ENCODE measurements around the gene PDE4A. TPM values are rescaled to one million over a fixed set of nuclear protein-coding genes. Genes with fewer than 3 reads are reported as not detected.

PDE4A gene
- total RNA-seq, 1 experiment from 2014 or later, result 10.4 TPM

- Histone ChIP-seq H3K36me3 (ENCODE audit: low read depth) (no peaks in the 10 kb centered on the region), H3K27ac (no peak overlapping the region), H3K79me2 (ENCODE audit: low read depth) (no peaks in the 10 kb centered on the region), H3K9me3 (ENCODE audit: insufficient read depth, low read depth) (no peaks in the 10 kb centered on the region), H3F3A (ENCODE audit: insufficient read depth, low read depth) (peaks cover 40% of the 10 kb centered on the region; the same call in 1 of the 2 replicates), H3K4me3 (no peak overlapping the region), H2AFZ (no peak overlapping the region), H3K9me2 (ENCODE audit: insufficient read depth) (no peaks in the 10 kb centered on the region), H3K4me1 (replicated peaks; ENCODE audit: insufficient read depth) (peaks cover 31% of the 10 kb centered on the region; the same call in 1 of the 2 replicates), H3K27me3 (ENCODE audit: insufficient read depth, low read depth) (peaks cover 4% of the 10 kb centered on the region; the same call in 1 of the 2 replicates), H4K20me1 (ENCODE audit: insufficient read depth) (no peaks in the 10 kb centered on the region), H3K4me2 (no peak overlapping the region)
- BruUV-seq (replicated peaks), result no TSS peak
- no peak for DNase-seq
- intact Hi-C loops (cut with micrococcal nuclease; ENCODE audit: unreplicated experiment), result no loop called here
- ChIA-PET POLR2A (ENCODE audit: unreplicated experiment) (no interaction called here), CTCF (no interaction called here)
- TF ChIP-seq EZH2 (IDR thresholded peaks at IDR 0.05; ENCODE audit: low read depth) (no peak), CTCF (conservative IDR thresholded peaks at IDR 0.05) (no peak)
Observed at GRCh38 chr19:10514211-10515145, 94.1 kb downstream of the PDE4A start.

GRCh38 chr19:10516064-10516385 lies 95.7 kb downstream of the PDE4A start:
- CTCF ChIA-PET, result no interaction called here

More at GRCh38 chr19:10516064-10516385, 95.7 kb downstream of the PDE4A start:
- POLR2A ChIA-PET (ENCODE audit: unreplicated experiment), result no interaction called here
- intact Hi-C loops (cut with micrococcal nuclease; ENCODE audit: unreplicated experiment), result no loop called here
- Histone ChIP-seq H3K27me3 (ENCODE audit: insufficient read depth, low read depth) (peaks cover 4% of the 10 kb centered on the region; the same call in 1 of the 2 replicates), H4K20me1 (ENCODE audit: insufficient read depth) (0 out of 2 replicates have a peak, but pooled peaks cover 4% of the 10 kb centered on the region), H3F3A (ENCODE audit: insufficient read depth, low read depth) (peaks cover 37% of the 10 kb centered on the region), H2AFZ (no peak overlapping the region), H3K9me2 (ENCODE audit: insufficient read depth) (no peaks in the 10 kb centered on the region), H3K36me3 (ENCODE audit: low read depth) (no peaks in the 10 kb centered on the region), H3K27ac (no peak overlapping the region), H3K79me2 (ENCODE audit: low read depth) (no peaks in the 10 kb centered on the region), H3K9me3 (ENCODE audit: insufficient read depth, low read depth) (no peaks in the 10 kb centered on the region), H3K4me3 (no peak overlapping the region), H3K4me2 (peak overlapping the region; percentile 97; the same call in 1 of the 2 replicates), H3K4me1 (replicated peaks; ENCODE audit: insufficient read depth) (peaks cover 24% of the 10 kb centered on the region)
- no peak for DNase-seq
- BruUV-seq (replicated peaks), result no TSS peak
- TF ChIP-seq EZH2 (IDR thresholded peaks at IDR 0.05; ENCODE audit: low read depth) (no peak), CTCF (conservative IDR thresholded peaks at IDR 0.05) (no peak)

All from PC-9 (cell line).